T-helper 1 cell treated with Interleukin-12 subunit alpha and Interleukin-12 subunit beta and Interleukin-4 antibody, amounts not matched to agents 30 μg/mL and 1 μg/mL, for 36 hours (primary cell): ENCODE data around the gene SUSD1.

Source experiments
- H3K27ac Mint-ChIP-seq: one replicate; pipeline ENCODE4 v1.8.0; 2021; ENCODE audit warnings: mild to moderate bottlenecking, mixed read lengths
- H3K27me3 Mint-ChIP-seq: one replicate; pipeline ENCODE4 v1.8.0; 2021; ENCODE audit warnings: low read depth, mixed read lengths
- H3K36me3 Mint-ChIP-seq: one replicate; pipeline ENCODE4 v1.8.0; 2021; ENCODE audit warnings: low read depth, mixed read lengths
- H3K4me1 Mint-ChIP-seq: one replicate; pipeline ENCODE4 v1.8.0; 2021; ENCODE audit warnings: low read depth, mixed read lengths
- H3K4me3 Mint-ChIP-seq: one replicate; pipeline ENCODE4 v1.8.0; 2021; ENCODE audit warnings: mild to moderate bottlenecking, moderate library complexity, mixed read lengths
- H3K9me3 Mint-ChIP-seq: one replicate; pipeline ENCODE4 v1.8.0; 2021; ENCODE audit warnings: mixed read lengths

Gene SUSD1

DNA sequence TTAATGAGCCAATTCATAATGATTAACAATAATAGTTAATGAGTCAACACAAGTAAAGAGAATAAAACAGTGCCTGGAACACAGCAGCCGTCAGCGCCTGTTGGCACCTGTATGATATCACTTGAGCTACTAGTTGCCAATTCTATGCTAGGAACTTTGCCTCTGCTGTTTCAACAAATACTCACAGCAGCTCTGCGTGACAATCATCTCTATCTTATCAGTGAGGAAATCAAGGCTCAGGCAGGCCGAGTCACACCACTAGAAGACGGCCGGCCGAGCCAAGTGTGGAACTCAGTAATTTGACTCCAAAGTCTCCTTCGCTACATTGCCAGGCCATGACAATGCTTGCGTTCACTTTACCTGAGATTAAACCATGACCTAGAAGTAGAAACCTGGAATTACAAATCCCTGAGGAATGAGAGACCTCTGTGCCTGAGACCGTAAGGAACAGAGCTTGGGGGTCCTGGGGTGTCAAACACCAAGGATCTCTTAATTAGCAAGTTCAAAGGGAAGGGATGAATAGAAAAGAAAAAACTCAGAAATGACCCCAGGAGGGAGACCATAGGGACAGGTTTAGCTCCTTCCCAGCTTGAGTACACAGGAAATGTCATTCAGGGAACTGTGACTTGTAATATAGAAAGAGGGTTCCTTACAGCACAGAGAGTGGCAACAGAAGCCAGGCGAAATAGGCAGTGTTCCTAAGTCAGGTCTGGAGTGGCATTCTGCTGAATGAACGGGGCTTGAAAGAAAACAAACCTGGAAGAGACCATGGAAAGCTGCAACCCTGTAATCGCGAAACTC lies 109.1 kb downstream of the SUSD1 start:
- no peak overlapping the region for H3K27ac Mint-ChIP-seq
- no peak overlapping the region for H3K4me3 Mint-ChIP-seq
- no peaks in the 10 kb centered on the region for H3K9me3 Mint-ChIP-seq
- H3K27me3 Mint-ChIP-seq, result no peaks in the 10 kb centered on the region
- H3K36me3 Mint-ChIP-seq, result peaks cover 37% of the 10 kb centered on the region
- H3K4me1 Mint-ChIP-seq, result peaks cover 11% of the 10 kb centered on the region

DNA sequence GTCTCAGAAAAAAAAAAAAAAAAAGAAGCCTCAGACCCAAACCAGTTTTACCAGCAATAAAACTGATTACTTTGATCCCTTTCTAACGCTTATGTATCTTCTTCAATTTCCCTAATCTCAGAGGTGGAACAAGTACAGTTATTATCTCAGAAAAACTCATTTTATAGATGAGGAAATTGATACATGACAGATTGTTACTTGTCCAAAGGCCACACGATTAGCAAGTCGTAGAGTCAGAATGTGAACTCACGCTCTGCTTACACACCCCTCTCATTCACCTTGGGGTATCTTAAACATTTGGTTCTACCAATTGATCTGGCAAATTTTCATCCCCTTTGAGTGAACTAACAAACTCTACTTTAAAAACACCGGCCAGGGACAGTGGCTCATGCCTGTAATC lies 110.2 kb downstream of the SUSD1 start:
- H3K36me3 Mint-ChIP-seq, result peaks cover 39% of the 10 kb centered on the region
- no peaks in the 10 kb centered on the region for H3K9me3 Mint-ChIP-seq
- H3K4me1 Mint-ChIP-seq, result peaks cover 20% of the 10 kb centered on the region
- no peak overlapping the region for H3K4me3 Mint-ChIP-seq
- no peak overlapping the region for H3K27ac Mint-ChIP-seq
- H3K27me3 Mint-ChIP-seq, result no peaks in the 10 kb centered on the region

DNA sequence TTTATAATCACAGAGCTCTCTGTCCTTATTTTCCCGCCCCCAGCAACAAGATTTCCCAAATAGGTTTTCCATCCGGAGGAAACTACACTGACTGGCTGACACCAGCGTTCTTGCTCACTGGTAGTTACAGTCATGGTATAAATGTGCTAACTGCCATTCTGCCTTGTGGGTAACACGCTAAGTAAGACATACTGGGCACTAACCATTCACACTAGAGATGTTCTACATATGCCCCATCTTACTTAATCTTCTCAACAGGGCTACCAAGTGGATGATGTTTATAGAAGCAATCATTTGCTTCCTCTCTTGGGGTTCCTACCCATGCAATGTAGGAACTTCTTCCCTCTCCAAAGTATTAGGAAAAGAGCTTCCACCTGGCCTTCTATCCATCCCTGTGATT lies 111.5 kb downstream of the SUSD1 start:
- Mint-ChIP-seq H3K9me3 (no peaks in the 10 kb centered on the region), H3K36me3 (peaks cover 38% of the 10 kb centered on the region), H3K4me3 (no peak overlapping the region), H3K27ac (no peak overlapping the region), H3K27me3 (no peaks in the 10 kb centered on the region), H3K4me1 (peaks cover 20% of the 10 kb centered on the region)

DNA sequence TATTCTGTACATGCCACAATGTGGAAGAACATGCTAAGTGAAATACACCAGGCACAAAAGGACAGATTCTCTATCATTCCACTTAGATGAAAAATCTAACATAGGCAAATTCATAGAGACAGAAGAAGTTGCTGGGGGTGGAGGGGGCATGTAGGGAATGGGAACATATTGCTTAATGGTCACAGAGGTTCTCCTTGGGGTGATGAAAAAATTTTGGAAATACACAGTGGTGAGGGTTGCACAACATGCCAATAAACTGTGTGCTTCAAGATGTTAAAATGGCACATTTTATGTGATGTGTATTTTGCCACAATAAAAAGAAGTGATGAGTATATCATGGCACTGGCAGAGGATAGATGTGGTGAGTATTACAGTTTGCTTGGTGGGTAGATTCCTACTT lies 111.9 kb downstream of the SUSD1 start:
- H3K9me3 Mint-ChIP-seq, result no peaks in the 10 kb centered on the region
- peaks cover 20% of the 10 kb centered on the region for H3K4me1 Mint-ChIP-seq
- H3K27ac Mint-ChIP-seq, result no peak overlapping the region
- H3K4me3 Mint-ChIP-seq, result no peak overlapping the region
- no peaks in the 10 kb centered on the region for H3K27me3 Mint-ChIP-seq
- H3K36me3 Mint-ChIP-seq, result peaks cover 42% of the 10 kb centered on the region

DNA sequence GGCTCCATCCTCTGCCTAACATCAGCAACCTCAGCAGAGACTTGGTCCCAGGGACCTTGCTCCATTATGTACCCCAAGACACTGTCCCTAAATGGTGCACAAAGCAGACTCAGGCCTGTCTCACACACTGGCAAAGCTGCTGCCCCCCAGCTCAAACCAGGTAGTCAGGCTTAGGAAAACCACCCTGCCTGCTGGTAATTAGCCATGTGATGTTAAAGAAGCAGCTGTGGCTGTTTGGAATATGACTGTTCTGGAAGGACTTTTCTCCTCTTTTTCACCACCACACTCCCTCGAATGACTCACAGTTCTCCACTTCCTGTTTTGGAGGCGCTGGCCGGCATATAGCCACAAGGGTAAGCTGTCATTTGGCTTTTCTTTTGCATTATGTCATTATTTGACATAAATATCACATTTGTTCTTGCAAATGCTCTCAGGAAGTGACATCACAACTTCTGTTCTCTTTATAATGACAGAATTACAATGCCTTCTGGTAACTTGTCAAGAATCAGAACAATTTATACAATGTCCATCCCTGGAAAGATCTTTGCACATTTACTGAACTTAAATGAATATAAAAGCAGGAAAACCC lies 113.9 kb downstream of the SUSD1 start:
- no peaks in the 10 kb centered on the region for H3K9me3 Mint-ChIP-seq
- peaks cover 47% of the 10 kb centered on the region for H3K36me3 Mint-ChIP-seq
- H3K4me1 Mint-ChIP-seq, result peaks cover 20% of the 10 kb centered on the region

DNA sequence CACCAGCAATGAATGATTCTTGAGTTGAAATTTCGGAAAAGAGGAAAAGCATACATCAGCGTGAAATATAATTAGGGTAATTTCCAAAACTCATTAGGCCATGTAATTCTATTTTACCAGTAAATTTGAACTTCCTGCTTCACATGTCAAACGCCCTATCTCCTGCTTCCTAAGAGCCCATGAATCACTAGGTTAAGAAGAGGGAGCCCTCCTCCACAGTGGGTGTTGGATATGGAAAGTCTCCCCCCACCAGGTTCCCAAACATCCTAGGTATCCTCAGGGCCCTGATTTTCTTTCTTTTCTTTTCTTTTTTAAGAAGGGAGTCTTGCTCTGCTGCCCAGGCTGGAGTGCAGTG lies 115.2 kb downstream of the SUSD1 start:
- no peaks in the 10 kb centered on the region for H3K27me3 Mint-ChIP-seq
- H3K4me1 Mint-ChIP-seq, result peaks cover 20% of the 10 kb centered on the region

More for the DNA sequence above, 113.9 kb downstream of the SUSD1 start:
- no peaks in the 10 kb centered on the region for H3K27me3 Mint-ChIP-seq
- peak overlapping the region; percentile 29 for H3K27ac Mint-ChIP-seq
- H3K4me3 Mint-ChIP-seq, result no peak overlapping the region

DNA sequence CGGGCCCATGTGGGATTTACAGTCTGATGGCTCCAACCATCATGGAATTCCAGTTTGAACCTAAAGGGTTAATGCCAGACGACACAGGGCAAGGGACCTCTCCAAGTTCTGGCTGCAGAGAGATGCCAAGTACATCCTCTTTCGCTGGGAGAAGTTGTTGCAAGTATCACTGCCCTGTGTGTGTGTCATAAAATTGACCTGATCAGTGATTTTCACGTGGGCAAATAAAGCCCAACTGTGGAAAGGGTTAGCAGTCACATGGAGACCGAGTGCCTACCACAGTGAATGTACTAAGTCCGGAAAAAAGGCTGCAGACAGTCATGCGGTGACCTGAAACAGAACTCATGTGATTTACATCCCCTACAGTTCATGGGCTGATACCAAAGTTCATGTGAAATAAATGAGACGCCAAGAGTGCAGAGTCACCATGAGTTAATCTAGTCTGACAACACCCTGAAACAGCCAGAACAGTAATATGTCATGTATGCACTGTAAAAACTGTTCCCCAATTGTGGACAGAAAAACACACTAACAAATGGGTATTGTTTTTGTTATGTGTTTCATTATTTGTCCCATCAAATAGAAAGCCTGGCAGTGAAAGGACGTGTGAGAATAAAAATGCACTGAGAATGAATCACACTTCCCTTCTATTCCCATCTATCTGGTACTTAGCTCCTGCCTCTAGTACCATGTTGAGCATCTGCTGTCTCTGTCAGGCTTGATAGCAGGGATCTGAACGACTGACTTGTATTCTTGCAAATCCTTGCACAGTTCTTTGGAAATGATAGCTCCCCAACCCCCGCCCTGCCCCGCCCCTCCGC lies 115.7 kb downstream of the SUSD1 start:
- Mint-ChIP-seq H3K36me3 (peaks cover 40% of the 10 kb centered on the region), H3K4me3 (no peak overlapping the region), H3K9me3 (no peaks in the 10 kb centered on the region), H3K27me3 (no peaks in the 10 kb centered on the region), H3K4me1 (peaks cover 20% of the 10 kb centered on the region), H3K27ac (no peak overlapping the region)

More for the DNA sequence above, 115.2 kb downstream of the SUSD1 start:
- Mint-ChIP-seq H3K4me3 (no peak overlapping the region), H3K36me3 (peaks cover 42% of the 10 kb centered on the region), H3K27ac (no peak overlapping the region), H3K9me3 (no peaks in the 10 kb centered on the region)

DNA sequence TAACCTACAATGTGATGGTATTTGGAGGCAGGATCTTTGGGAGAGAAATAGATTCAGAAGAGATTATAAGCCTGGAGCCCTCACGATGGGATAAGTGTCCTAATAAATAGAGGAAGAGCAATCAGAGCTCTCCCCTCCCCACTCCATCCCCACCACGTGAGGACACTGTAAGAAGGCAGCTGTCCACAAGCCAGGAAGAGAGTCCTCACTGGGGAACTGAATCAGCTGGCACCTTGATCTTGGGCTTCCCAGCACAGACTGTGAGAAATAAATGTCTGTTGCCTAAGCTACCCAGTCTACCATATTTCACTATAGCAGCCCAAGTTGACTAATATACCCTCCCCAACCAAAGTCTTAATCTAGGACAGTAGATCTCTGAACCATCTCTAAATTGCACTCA lies 118.1 kb downstream of the SUSD1 start:
- Mint-ChIP-seq H3K4me1 (peaks cover 22% of the 10 kb centered on the region), H3K4me3 (no peak overlapping the region), H3K36me3 (peaks cover 38% of the 10 kb centered on the region), H3K27me3 (peaks cover 6% of the 10 kb centered on the region), H3K27ac (no peak overlapping the region), H3K9me3 (no peaks in the 10 kb centered on the region)

DNA sequence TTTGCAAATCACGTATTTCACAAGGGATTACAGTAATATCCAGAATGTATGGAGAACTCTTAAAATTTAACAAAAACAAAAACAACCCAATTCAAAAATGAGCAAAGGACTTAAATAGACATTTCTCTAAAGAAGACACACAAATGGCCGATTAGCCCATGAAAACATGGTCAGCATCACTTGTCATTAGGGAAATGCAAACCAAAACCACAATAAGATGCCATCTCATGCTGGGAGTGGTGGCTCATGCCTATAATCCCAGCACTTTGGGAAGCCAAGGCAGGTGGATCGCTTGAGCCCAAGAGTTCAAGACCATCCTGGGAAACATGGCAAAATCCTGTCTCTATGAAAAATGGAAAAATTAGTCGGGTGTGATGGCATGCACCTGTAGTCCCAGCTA lies 120.2 kb downstream of the SUSD1 start:
- no peak overlapping the region for H3K4me3 Mint-ChIP-seq
- no peaks in the 10 kb centered on the region for H3K9me3 Mint-ChIP-seq
- H3K36me3 Mint-ChIP-seq, result peaks cover 29% of the 10 kb centered on the region
- H3K27me3 Mint-ChIP-seq, result peaks cover 6% of the 10 kb centered on the region
- no peak overlapping the region for H3K27ac Mint-ChIP-seq
- H3K4me1 Mint-ChIP-seq, result peaks cover 3% of the 10 kb centered on the region

DNA sequence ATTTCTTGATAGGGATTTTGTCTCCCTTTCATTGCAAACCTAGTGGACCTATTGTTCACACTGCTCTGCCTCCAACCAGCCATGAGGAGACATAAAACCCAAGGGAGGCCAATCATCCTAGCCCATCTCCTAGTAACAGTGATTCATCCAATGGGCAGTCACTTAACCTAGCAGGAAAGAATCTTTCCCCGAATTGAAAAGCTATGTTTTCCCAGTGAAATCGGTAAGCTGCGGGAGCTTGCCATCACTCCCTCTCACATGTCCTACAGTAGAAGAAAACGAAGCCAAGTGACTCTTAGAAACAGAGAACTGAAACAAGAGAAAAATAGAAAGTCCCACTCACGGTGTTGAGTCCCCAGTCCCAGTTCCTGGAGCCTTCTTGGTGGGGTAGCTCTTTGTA lies 123.3 kb downstream of the SUSD1 start:
- Mint-ChIP-seq H3K27ac (no peak overlapping the region), H3K27me3 (peaks cover 6% of the 10 kb centered on the region), H3K9me3 (peaks cover 17% of the 10 kb centered on the region), H3K4me3 (no peak overlapping the region), H3K36me3 (peaks cover 32% of the 10 kb centered on the region), H3K4me1 (peaks cover 7% of the 10 kb centered on the region)

DNA sequence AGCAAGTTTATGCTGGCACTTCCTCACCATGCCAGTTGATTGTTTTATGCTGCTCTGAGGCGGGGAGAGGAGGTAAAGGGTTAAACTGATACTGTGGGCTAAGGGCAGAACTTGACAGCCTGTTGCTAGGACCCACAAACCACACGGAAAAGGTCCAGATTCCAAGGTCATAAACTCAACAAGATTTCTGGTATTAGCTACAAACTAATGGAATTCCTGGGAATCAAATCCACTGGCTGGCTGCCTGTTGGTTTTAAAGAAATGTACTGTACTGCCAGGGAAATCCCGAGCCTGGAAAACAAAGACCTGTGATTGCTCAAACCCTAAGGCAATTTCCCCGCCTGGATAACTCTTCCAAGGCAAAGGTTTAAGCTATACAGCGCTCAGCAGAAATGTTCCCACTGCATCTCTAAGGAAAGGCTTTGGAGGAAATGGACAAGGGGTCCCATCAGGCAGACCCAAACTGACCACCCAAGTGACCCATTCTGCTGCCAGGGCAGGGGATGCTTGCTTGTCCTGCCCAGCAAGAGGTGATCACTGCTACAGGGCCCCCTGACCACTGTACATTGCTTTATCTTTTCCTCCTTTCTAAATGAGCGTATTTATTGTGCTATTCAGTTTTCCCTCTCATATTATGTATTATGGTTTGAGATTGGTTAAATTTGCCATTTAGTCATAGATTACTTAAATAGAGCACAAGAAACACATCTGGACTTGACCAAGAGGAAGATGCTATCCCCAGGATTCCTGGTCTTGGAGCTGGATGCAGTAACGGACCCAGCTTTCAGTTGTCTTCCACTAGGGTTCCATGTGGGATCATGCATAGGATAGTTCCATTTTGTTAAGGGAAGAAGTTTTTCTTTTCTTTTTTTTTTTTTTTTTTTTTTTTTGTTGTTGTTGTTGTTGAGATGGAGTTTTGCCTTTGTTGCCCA lies 124.3 kb downstream of the SUSD1 start:
- H3K27me3 Mint-ChIP-seq, result peaks cover 6% of the 10 kb centered on the region
- H3K9me3 Mint-ChIP-seq, result peaks cover 17% of the 10 kb centered on the region
- H3K36me3 Mint-ChIP-seq, result peaks cover 33% of the 10 kb centered on the region
- H3K27ac Mint-ChIP-seq, result no peak overlapping the region
- H3K4me3 Mint-ChIP-seq, result no peak overlapping the region
- H3K4me1 Mint-ChIP-seq, result peaks cover 7% of the 10 kb centered on the region

DNA sequence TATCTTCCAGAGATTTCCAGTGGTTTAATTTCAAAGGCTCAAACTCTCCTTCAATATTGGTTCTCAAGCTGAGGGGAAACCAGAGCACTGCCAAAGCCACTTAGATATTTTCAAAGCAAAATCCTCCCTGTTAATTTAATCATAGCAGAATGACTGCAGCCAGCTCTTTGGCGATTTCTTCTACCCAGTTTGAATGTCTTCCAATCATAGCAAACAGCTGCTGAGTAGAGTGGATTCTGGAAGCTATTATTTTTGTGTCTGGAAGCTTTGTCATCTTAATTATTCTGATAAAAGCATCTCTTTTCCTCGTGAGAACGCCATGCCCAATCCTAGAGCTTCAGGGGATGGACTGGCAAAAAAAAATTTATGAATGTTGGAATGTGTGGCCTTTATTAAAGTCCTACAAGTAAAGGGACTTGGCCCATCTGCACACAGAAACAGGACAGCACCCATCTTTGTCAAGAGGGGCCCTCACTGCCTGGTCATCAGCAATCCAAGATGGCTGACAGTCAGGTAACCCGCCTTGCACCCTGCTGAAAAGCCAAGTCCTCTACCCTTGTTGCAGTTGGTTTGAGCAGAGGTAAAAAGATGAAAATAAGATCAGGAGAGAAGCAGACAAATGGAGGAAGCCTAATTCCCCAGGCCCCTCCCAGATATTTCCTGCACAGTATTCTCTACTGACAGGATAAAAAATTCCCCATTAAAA lies 125.1 kb downstream of the SUSD1 start:
- H3K9me3 Mint-ChIP-seq, result peaks cover 17% of the 10 kb centered on the region
- peaks cover 7% of the 10 kb centered on the region for H3K4me1 Mint-ChIP-seq
- peaks cover 37% of the 10 kb centered on the region for H3K36me3 Mint-ChIP-seq
- H3K27ac Mint-ChIP-seq, result no peak overlapping the region
- H3K4me3 Mint-ChIP-seq, result no peak overlapping the region
- peaks cover 14% of the 10 kb centered on the region for H3K27me3 Mint-ChIP-seq

DNA sequence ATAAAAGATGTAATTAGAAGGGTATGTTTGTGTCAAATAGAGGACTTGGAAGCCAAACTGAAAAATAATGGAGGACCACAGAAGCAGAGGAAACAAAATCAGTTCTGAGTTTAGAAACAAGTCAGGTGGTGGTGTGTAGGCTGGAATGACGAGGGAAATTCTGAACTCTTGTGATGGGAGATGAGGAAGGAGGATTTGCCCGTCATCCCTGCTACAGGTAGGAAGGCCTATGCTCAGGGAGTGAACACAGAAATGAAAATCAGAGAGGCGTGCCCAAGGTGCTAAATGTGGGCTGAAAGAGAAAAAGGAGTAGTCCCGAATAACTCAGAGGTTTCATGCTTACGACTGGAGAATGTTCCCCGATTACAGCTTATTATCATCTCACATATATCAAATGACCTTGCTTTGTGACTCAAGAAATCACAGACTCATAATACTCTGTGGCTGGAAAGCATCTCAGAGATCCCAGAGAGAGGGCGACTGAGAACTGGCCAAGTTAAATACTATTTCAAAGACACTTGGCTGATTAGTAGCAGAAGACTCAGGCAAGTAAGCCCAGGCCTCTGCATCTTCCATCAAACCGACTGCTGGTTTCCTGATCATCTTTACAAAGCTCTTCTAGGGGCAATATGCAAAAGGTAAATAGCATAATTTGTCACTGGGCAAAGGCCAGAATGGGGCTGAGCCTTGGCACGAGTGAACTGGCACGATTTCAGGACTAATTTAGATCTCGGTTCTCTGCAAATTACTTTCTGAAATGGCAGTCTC lies 126.0 kb downstream of the SUSD1 start:
- Mint-ChIP-seq H3K27ac (no peak overlapping the region), H3K36me3 (peaks cover 38% of the 10 kb centered on the region), H3K9me3 (peaks cover 17% of the 10 kb centered on the region), H3K4me3 (no peak overlapping the region), H3K4me1 (peaks cover 7% of the 10 kb centered on the region), H3K27me3 (peaks cover 15% of the 10 kb centered on the region)
